ENCODE data around the gene NDUFS2.

- TF ChIP-seq, protein P1, sequence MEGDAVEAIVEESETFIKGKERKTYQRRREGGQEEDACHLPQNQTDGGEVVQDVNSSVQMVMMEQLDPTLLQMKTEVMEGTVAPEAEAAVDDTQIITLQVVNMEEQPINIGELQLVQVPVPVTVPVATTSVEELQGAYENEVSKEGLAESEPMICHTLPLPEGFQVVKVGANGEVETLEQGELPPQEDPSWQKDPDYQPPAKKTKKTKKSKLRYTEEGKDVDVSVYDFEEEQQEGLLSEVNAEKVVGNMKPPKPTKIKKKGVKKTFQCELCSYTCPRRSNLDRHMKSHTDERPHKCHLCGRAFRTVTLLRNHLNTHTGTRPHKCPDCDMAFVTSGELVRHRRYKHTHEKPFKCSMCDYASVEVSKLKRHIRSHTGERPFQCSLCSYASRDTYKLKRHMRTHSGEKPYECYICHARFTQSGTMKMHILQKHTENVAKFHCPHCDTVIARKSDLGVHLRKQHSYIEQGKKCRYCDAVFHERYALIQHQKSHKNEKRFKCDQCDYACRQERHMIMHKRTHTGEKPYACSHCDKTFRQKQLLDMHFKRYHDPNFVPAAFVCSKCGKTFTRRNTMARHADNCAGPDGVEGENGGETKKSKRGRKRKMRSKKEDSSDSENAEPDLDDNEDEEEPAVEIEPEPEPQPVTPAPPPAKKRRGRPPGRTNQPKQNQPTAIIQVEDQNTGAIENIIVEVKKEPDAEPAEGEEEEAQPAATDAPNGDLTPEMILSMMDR (IDR thresholded peaks at IDR 0.05), result no peak
- TF ChIP-seq EZH2 (IDR thresholded peaks at IDR 0.05; ENCODE audit: borderline replicate concordance, insufficient read depth, low read depth, low read length, poor library complexity, severe bottlenecking), result no peak
These were observed 30.9 kb downstream of the NDUFS2 start for GRCh38 chr1:161233102-161233501.

All from B cell (primary cell).